ENCODE data around the gene CPNE2. TPM values are rescaled to one million over a fixed set of nuclear protein-coding genes. Genes with fewer than 3 reads are reported as not detected.

CPNE2 gene
- total and polyA plus RNA-seq, 10 of the 15 experiments (the other 5 are each of a cell fraction or from before 2014, with no cell fraction given): 3.1 to 22.1 (median 9.9) TPM

- TF ChIP-seq CUX1 (IDR thresholded peaks at IDR 0.05; ENCODE audit: insufficient replicate concordance, low read depth, low read length): peak; percentile 61
- peak; percentile 60; the same call in 1 of the 2 replicates for TF ChIP-seq MYB (IDR thresholded peaks at IDR 0.05; ENCODE audit: borderline replicate concordance, low read depth, low read length)
- peak; percentile 61 for TF ChIP-seq MTA2 (IDR thresholded peaks at IDR 0.05; ENCODE audit: low read depth)
- peak; percentile 73 for TF ChIP-seq FOXK2 (IDR thresholded peaks at IDR 0.05)
- peak; percentile 35; the same call in 1 of the 2 replicates for TF ChIP-seq MAX (IDR thresholded peaks at IDR 0.05; ENCODE audit: low read depth, low read length)
- peak; percentile 73 for TF ChIP-seq ZNF687 (IDR thresholded peaks at IDR 0.05)
- 0 out of 2 replicates have a peak, but pooled peaks have one; percentile 31 for TF ChIP-seq ZNF217 (IDR thresholded peaks at IDR 0.05)
- TF ChIP-seq MXI1 (IDR thresholded peaks at IDR 0.05; ENCODE audit: low read depth, low read length): peak; percentile 74
- no peak for TF ChIP-seq KLF5 (IDR thresholded peaks at IDR 0.05; ENCODE audit: partially characterized antibody)
- TF ChIP-seq ZBED1 (IDR thresholded peaks at IDR 0.05; ENCODE audit: borderline replicate concordance): 0 out of 2 replicates have a peak, but pooled peaks have one; percentile 17
- 0 out of 2 replicates have a peak, but pooled peaks have one; percentile 52 for TF ChIP-seq NR2F1 (conservative IDR thresholded peaks at IDR 0.05)
- TF ChIP-seq TCF12 (IDR thresholded peaks at IDR 0.05; ENCODE audit: low read depth, low read length): 0 out of 2 replicates have a peak, but pooled peaks have one; percentile 42
- peak; percentile 10 to 57; a peak in 2 of 4 replicates for TF ChIP-seq BHLHE40 (IDR thresholded peaks at IDR 0.05; ENCODE audit: borderline replicate concordance in 1 of 2, low read depth in 2 of 2, low read length in 1 of 2)
- TF ChIP-seq CTCF (IDR thresholded peaks at IDR 0.05 in 2 of 3, conservative IDR thresholded peaks at IDR 0.05 in 1 of 3; ENCODE audit: control insufficient read depth in 2 of 3, extremely low read depth in 1 of 3, insufficient read depth in 1 of 3, low read depth in 3 of 3, low read length in 3 of 3): peak; percentile 83 to 89 (median 83)
- TF ChIP-seq JUNB (IDR thresholded peaks at IDR 0.05): 0 out of 2 replicates have a peak, but pooled peaks have one; percentile 10
- 0 out of 2 replicates have a peak, but pooled peaks have one; percentile 44 for TF ChIP-seq TBL1XR1 (IDR thresholded peaks at IDR 0.05; ENCODE audit: low read depth, low read length)
Measured at GRCh38 chr16:57045694-57046381, 46.5 kb upstream of the CPNE2 start (continued).
